Measurements from ENCODE around the gene SPART. TPM values are rescaled to one million over a fixed set of nuclear protein-coding genes. Genes with fewer than 3 reads are reported as not detected.
"Not testable (repeated sequence)": the region's sequence is repeated elsewhere in the genome, so short reads cannot be mapped to it uniquely, and the experiment has no call there.

The SPART gene
- total RNA-seq, 1 donor from 2014 or later = 41.7 TPM

DNA sequence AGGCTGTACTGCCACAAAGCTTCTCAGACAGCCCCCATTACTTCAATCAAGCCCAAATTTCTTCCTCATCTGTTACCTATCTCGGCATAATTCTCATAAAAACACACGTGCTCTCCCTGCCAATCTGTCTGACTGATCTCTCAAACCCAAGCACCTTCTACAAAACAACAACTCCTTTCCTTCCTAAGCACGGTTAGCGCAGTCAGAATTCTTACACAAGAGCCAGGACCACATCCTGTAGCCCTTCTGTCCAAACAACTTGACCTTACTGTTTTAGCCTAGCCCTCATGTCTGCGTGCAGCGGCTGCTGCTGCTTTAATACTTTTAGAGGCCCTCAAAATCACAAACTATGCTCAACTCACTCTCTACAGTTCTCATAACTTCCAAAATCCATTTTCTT is 26.4 kb downstream of the SPART start:
- DNase-seq (ENCODE audit: low read depth in 2 of 2) = not testable (repeated sequence)

DNA sequence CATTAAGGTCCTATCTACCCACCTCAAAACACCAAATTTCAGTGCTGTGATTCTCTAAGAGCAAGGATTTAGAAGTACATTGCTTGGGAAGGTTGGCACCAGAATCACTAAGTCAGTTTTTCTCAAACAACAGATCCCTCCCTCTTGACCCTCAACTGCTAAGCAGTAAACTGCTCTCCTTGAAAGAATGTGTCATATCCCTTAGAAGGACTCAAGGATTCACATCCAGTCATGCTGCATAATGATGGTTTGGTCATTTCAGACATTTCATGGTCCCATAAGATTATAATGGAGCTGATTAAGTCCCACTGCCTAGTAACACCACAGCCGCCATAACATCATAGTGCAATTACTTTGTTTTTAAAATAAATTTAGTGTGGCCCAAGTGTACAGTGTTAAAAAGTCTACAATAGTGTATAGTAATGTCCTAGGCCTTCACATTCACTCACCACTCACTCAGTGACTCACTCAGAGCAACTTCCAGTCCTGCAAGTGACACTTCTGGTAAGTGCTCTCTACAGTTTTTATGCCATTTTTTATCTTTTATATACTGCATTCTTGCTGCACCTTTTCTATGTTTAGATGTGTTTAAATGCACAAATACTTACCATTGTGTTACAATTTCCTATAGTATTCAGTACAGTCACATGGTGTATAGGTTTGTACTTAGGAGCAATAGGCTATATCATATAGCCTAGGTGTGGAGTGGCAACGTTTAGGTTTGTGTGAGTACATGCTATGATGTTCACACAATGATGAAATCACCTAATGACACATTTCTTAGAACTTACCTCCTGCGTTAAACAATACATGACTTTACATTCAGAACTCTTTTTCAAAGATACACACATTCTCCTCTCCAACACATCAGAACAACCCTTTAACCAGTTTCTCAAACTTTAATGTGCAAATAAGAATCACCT is 32.9 kb downstream of the SPART start:
- no peak for DNase-seq (ENCODE audit: low read depth in 2 of 2)

- no peak for DNase-seq (ENCODE audit: low read depth in 2 of 2)
These were observed 35.6 kb downstream of the SPART start for GRCh38 chr13:36310417-36311108.

GRCh38 chr13:36302289-36302688 is 43.9 kb downstream of the SPART start:
- no peak for DNase-seq (ENCODE audit: low read depth in 2 of 2)

DNA sequence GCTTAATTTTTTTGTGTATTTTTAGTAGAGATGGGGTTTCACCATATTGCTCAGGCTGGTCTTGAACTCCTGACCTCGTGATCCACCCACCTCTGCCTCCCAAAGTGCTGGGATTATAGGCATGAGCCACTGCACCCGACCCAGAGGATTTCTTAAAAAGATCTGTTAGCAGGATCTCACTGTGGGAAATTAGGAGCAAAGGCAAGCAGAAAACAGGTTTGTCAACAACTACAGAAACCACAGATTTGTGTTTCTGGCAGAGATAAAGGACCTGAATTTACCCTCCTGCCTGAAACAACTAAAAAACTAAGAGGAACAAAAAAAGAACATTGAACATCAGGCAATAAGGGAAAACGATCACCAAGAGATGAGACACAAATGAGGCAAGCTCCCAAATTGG is 46.7 kb downstream of the SPART start:
- DNase-seq (ENCODE audit: low read depth in 2 of 2) = not testable (repeated sequence)

GRCh38 chr13:36298535-36299068 is 47.6 kb downstream of the SPART start:
- DNase-seq (ENCODE audit: low read depth in 2 of 2) = no peak

GRCh38 chr13:36297366-36298338 is 48.5 kb downstream of the SPART start, which contains the start of gene CCDC169:
CCDC169 (minus strand) TSS chr13:36297814; CDS start chr13:36297719, 95 bp downstream.
- peak; percentile 3 to 64 for DNase-seq (ENCODE audit: low read depth in 2 of 2)

DNA sequence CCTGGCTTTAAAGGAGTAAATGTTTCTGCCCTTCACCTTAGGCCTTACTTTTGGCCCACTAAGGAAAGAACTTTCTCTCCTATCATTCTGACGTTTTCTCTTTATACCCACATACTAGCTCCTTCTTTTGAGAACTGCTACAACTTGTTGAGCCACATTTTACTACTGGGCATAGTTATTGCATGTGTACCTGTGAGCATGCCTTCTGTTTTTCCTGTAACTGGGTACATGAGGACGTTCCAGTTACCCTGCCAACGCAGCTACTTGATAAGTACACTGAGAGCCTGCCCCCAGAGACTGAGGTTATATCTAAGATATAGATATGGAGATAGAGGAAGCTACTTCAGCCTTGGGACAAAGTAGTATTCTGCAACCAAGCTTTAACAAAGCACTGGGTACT is 52.1 kb downstream of the SPART start:
- DNase-seq (ENCODE audit: low read depth in 2 of 2) = no peak

GRCh38 chr13:36293497-36293896 is 52.7 kb downstream of the SPART start:
- no peak for DNase-seq (ENCODE audit: low read depth in 2 of 2)

- no peak for DNase-seq (ENCODE audit: low read depth in 2 of 2)
These were observed 57.3 kb downstream of the SPART start for GRCh38 chr13:36288794-36289391.

DNA sequence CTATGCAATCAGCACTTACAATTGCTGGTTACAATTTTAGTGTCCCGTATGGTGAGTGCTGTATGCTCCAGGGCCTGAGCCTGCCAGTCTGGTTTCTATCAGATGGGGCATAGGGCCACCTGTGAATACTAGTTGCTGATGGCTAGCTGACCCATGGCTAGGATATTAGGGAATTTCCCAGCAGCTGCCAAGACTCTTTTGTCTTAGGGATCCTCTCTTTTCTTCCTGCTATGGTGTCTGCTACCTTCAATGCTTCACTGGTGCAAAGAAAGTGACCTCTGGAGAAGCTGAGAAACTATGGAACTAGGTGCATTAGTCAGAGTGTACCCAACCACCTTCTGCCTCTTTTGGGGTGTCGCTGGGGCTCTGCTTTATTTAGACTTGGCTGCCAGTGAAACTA is 60.2 kb downstream of the SPART start:
- no peak for DNase-seq (ENCODE audit: low read depth in 2 of 2)

DNA sequence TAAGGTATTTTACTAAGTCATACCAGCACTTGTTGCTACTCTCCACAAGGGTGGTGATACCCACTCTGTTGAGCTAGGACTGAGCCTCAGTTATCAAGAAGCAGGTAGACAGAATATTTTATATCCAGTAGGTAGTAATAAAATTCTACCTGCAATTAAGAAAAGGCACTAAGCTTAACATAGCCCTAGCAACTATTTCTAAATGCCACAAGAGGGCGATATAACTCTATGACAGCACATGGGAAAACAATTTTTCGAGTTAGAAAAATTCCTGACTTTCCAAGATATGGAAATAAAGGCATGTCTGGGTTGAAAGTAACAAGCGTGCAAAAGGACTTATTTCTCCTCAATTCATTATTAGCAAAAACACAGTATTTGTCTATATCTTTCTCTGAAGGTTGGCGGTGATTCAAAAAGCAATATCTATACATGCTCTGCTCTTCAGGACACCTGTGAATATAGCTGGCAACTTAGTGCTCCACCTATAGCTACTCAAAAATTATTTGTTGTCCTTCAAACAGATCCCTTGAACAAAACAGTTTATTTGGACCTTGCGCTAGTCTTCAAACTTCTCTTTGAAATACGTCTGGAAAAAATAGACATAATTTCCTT is 63.3 kb downstream of the SPART start:
- DNase-seq (ENCODE audit: low read depth in 2 of 2) = peak; percentile 30 to 52

DNA sequence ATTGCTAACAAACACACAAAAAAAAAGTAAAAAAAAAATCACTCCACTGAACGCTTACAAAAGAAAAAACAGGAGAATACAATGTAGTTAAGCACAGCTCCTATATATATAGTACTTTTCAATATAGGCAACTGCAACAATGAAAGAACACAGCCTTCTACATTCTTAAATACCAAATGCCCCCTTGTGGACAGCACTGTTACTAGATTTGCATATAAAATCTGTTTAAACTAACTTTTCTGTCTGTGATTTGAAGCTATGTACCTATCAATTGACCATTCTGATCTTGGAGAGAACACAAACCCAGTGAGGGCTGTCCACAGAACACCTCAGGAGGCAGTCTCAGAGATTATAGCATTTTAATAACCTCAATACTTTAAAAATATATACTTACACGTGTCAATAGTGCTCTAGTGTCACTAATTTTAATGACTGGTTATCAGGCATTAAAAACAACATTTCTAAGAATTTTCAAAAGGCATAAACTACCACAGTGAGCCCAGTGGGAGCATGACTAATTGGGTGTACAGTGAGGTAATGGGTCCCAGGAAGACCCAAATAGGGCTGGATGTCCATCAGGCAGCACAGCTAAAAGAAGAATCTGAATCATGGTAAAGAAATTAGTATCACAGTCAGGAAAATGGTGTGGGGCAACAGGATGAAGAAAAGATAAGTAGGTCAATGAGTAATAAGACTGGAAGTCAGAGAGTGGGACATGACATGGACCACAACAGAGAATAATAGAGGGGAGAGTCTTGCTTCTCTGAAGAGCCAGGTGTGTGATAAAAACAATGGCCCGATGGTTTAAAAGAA is 70.8 kb downstream of the SPART start:
- peak; percentile 51 to 70 for DNase-seq (ENCODE audit: low read depth in 2 of 2)

GRCh38 chr13:36273431-36273830 is 72.8 kb downstream of the SPART start:
- no peak for DNase-seq (ENCODE audit: low read depth in 2 of 2)

- DNase-seq (ENCODE audit: low read depth in 2 of 2) = no peak
These were observed 84.2 kb downstream of the SPART start for GRCh38 chr13:36261976-36262375.

GRCh38 chr13:36261011-36261410 is 85.2 kb downstream of the SPART start:
- no peak for DNase-seq (ENCODE audit: low read depth in 2 of 2)

GRCh38 chr13:36259361-36260137 is 86.6 kb downstream of the SPART start:
- no peak for DNase-seq (ENCODE audit: low read depth in 2 of 2)

DNA sequence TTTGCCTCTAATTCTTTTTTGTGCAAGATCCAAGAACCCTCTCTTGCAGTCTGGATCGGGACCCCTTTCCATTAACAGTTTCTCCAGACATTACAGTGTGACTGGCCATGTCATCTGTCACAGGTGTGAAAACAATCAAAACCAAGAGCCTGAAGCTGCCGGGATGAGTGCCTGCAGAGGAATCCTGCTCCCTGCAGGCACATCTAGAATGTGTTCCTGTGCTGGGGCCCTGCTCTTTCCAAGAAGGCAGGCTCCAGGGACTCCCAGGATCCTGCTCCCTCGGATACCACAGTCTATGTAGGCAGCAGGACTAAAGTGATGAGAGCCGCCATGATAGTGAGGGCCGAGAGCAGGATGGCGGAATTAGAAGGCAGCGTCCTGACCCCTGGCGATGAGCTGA is 87.4 kb downstream of the SPART start:
- no peak for DNase-seq (ENCODE audit: low read depth in 2 of 2)
